ENCODE results near the gene EPS8L3.
"Not testable (repeated sequence)": the region's sequence is repeated elsewhere in the genome, so short reads cannot be mapped to it uniquely, and the experiment has no call there.

Gene EPS8L3

GRCh38 chr1:109762821-109763645, 690 bp downstream of the EPS8L3 start:
- DNase-seq, result no peak

- no peak for DNase-seq
Measured at GRCh38 chr1:109762039-109762585, 1.6 kb downstream of the EPS8L3 start.

GRCh38 chr1:109761227-109762038, 2.3 kb downstream of the EPS8L3 start:
- no peak for DNase-seq

GRCh38 chr1:109760581-109761226, 3.0 kb downstream of the EPS8L3 start:
- no peak for DNase-seq

GRCh38 chr1:109759513-109760334, 4.0 kb downstream of the EPS8L3 start:
- no peak for DNase-seq

GRCh38 chr1:109757936-109758786, 5.6 kb downstream of the EPS8L3 start:
- no peak for DNase-seq

- DNase-seq, result no peak
Measured at GRCh38 chr1:109756848-109757521, 6.7 kb downstream of the EPS8L3 start.

GRCh38 chr1:109756325-109756724, 7.4 kb downstream of the EPS8L3 start:
- not testable (repeated sequence) for DNase-seq

- DNase-seq, result no peak
Measured at GRCh38 chr1:109754738-109755137, 9.0 kb downstream of the EPS8L3 start.

- no peak for DNase-seq
Measured at GRCh38 chr1:109751531-109752260, 12.0 kb downstream of the EPS8L3 start.

GRCh38 chr1:109750920-109751319, 12.8 kb downstream of the EPS8L3 start:
- DNase-seq, result no peak

GRCh38 chr1:109750241-109750882, 13.4 kb downstream of the EPS8L3 start:
- DNase-seq, result no peak

GRCh38 chr1:109749221-109749620, 14.5 kb downstream of the EPS8L3 start:
- no peak for DNase-seq

GRCh38 chr1:109748311-109748710, 15.4 kb downstream of the EPS8L3 start:
- not testable (repeated sequence) for DNase-seq

GRCh38 chr1:109740615-109741373, 22.9 kb downstream of the EPS8L3 start, which contains the start of gene GSTM3:
Gene GSTM3 (minus strand): TSS chr1:109741038. CDS start chr1:109740287, 751 bp downstream.
- DNase-seq, result no peak

GRCh38 chr1:109739738-109740614, 23.7 kb downstream of the EPS8L3 start:
- DNase-seq, result peak; percentile 14

GRCh38 chr1:109733236-109733870, 30.4 kb downstream of the EPS8L3 start:
- no peak for DNase-seq

Measured in NCI-H2029 (cell line).